Adipocyte (in vitro differentiated cells): ENCODE data around the gene MSX1.

Experiments used
- DNase-seq: peaks from one replicate; pipeline ENCODE4 v3.0.0-alpha.2; 2015; ENCODE audit warnings: low read depth
- H3K27me3 ChIP-seq: replicated peaks from 2 replicates; pipeline ENCODE4 v1.7.0; 2013; ENCODE audit warnings: mild to moderate bottlenecking, low read length, moderate library complexity; ENCODE audit not compliant: control insufficient read depth, insufficient read depth
- H3K36me3 ChIP-seq: 2 replicates; pipeline ENCODE4 v1.7.0; 2013; ENCODE audit warnings: low read length, mild to moderate bottlenecking, moderate library complexity; ENCODE audit not compliant: control insufficient read depth, insufficient read depth, severe bottlenecking
- H3K4me1 ChIP-seq: 2 replicates; pipeline ENCODE4 v1.7.0; 2013; ENCODE audit warnings: mild to moderate bottlenecking, low read length, moderate library complexity; ENCODE audit not compliant: control insufficient read depth, insufficient read depth
- H3K4me3 ChIP-seq: 2 replicates; pipeline ENCODE4 v1.7.0; 2013; ENCODE audit warnings: mild to moderate bottlenecking, low read length, moderate library complexity
- H3K9ac ChIP-seq: 2 replicates; pipeline ENCODE4 v1.7.0; 2013; ENCODE audit warnings: mild to moderate bottlenecking, low read length, moderate library complexity
- H3K9me3 ChIP-seq: 2 replicates; pipeline ENCODE4 v1.7.0; 2013; ENCODE audit warnings: mild to moderate bottlenecking, low read length, moderate library complexity; ENCODE audit not compliant: control insufficient read depth

The MSX1 gene

GRCh38 chr4:4853371-4853823 is 6.1 kb upstream of the MSX1 start:
- H3K4me1 ChIP-seq: peaks cover 12% of the 10 kb centered on the region
- DNase-seq: no peak
- no peaks in the 10 kb centered on the region for H3K36me3 ChIP-seq
- peak overlapping the region; percentile 95 for H3K9ac ChIP-seq
- H3K27me3 ChIP-seq: no peaks in the 10 kb centered on the region
- no peaks in the 10 kb centered on the region for H3K9me3 ChIP-seq
- peak overlapping the region; percentile 82 for H3K4me3 ChIP-seq

- DNase-seq: no peak
- no peaks in the 10 kb centered on the region for H3K9me3 ChIP-seq
- H3K36me3 ChIP-seq: no peaks in the 10 kb centered on the region
- H3K27me3 ChIP-seq: no peaks in the 10 kb centered on the region
- peaks cover 14% of the 10 kb centered on the region for H3K4me1 ChIP-seq
- peak overlapping the region; percentile 82 for H3K4me3 ChIP-seq
- H3K9ac ChIP-seq: peak overlapping the region; percentile 95
These were observed 5.4 kb upstream of the MSX1 start for GRCh38 chr4:4853921-4854648.

DNA sequence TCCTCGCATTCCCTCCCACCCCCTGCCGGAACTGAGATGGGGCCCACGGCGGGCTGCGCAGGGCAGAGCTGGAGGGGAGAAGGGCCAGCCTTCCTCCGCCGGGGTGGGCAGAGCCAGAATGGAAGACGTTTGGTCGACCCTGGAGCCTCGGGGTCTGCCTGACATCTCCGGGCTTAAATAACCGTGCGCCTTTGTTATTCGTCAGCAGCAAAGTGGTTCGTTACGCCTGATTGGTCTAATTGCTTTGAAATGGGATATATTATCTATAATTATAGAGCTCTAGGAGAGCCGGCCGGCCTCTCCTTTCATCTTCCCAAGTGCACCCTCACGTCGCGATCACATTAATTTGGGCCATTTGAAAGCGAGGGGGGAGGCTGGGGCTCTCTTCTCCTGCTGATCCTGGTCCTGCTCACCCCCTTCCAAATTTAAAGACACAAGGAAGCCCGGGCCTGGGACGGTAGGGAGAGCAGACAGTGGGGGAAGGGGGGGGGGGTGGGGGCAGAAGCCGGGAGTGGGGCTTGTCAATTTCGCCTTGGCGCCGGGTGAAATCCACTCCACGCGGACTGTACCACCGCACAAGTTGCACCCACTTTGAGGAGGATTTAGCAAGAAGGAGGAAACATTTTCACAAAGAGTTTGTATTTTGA is 4.7 kb upstream of the MSX1 start:
- H3K9me3 ChIP-seq: no peaks in the 10 kb centered on the region
- H3K4me3 ChIP-seq: no peak overlapping the region
- peaks cover 15% of the 10 kb centered on the region for H3K4me1 ChIP-seq
- no peaks in the 10 kb centered on the region for H3K27me3 ChIP-seq
- DNase-seq: no peak
- H3K9ac ChIP-seq: no peak overlapping the region
- no peaks in the 10 kb centered on the region for H3K36me3 ChIP-seq

GRCh38 chr4:4855301-4856070 is 4.0 kb upstream of the MSX1 start:
- H3K27me3 ChIP-seq: no peaks in the 10 kb centered on the region
- H3K36me3 ChIP-seq: no peaks in the 10 kb centered on the region
- no peak for DNase-seq
- H3K9me3 ChIP-seq: no peaks in the 10 kb centered on the region
- no peak overlapping the region for H3K4me3 ChIP-seq
- H3K4me1 ChIP-seq: peaks cover 15% of the 10 kb centered on the region
- H3K9ac ChIP-seq: no peak overlapping the region

GRCh38 chr4:4856071-4857000 is 3.1 kb upstream of the MSX1 start:
- peak overlapping the region; percentile 36 for H3K4me3 ChIP-seq
- no peaks in the 10 kb centered on the region for H3K36me3 ChIP-seq
- H3K4me1 ChIP-seq: peaks cover 15% of the 10 kb centered on the region
- H3K9me3 ChIP-seq: no peaks in the 10 kb centered on the region
- H3K9ac ChIP-seq: peak overlapping the region; percentile 19
- DNase-seq: no peak
- H3K27me3 ChIP-seq: no peaks in the 10 kb centered on the region

- H3K4me1 ChIP-seq: peaks cover 20% of the 10 kb centered on the region
These were observed 2.3 kb upstream of the MSX1 start for GRCh38 chr4:4857001-4857808.

DNA sequence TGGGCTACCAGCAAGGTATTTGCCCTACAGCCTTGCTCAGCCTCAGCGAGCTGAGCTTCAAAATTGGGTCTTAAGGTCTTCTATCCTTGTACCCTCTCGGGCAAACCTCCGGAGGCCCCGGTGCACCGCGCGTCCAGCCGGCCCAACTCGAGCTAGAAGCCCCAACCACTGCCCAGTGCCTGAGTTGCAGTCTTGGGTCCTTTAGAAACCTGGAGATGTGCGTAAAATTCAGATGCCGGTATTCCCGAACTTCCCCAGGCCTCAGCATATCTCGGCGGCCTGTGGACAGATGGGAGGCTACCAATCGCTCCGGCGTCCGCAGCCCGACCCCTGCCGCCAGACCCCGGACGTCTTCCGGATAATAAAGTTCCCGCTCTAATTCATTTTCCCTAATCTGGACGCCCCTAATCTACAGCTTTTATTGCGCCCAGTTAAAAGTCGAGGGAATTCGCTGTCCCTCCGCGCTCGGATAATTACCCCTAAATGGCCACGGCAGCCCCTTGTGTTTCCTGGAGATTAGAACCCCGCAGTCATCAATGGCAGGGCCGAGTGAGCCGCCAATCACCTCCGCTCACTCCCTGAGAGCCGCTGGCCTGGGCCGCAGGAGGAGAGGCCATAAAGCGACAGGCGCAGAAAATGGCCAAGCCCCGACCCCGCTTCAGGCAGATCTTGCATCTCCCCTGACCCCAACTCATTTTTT is 1.5 kb upstream of the MSX1 start:
- no peak for DNase-seq
- peaks cover 14% of the 10 kb centered on the region for H3K36me3 ChIP-seq
- peaks cover 22% of the 10 kb centered on the region for H3K4me1 ChIP-seq
- no peaks in the 10 kb centered on the region for H3K27me3 ChIP-seq
- H3K9ac ChIP-seq: no peak overlapping the region
- H3K9me3 ChIP-seq: no peaks in the 10 kb centered on the region
- no peak overlapping the region for H3K4me3 ChIP-seq

More at GRCh38 chr4:4857001-4857808, 2.3 kb upstream of the MSX1 start:
- H3K4me3 ChIP-seq: no peak overlapping the region
- no peaks in the 10 kb centered on the region for H3K27me3 ChIP-seq
- peaks cover 6% of the 10 kb centered on the region for H3K36me3 ChIP-seq
- no peak for DNase-seq
- H3K9me3 ChIP-seq: no peaks in the 10 kb centered on the region
- no peak overlapping the region for H3K9ac ChIP-seq

DNA sequence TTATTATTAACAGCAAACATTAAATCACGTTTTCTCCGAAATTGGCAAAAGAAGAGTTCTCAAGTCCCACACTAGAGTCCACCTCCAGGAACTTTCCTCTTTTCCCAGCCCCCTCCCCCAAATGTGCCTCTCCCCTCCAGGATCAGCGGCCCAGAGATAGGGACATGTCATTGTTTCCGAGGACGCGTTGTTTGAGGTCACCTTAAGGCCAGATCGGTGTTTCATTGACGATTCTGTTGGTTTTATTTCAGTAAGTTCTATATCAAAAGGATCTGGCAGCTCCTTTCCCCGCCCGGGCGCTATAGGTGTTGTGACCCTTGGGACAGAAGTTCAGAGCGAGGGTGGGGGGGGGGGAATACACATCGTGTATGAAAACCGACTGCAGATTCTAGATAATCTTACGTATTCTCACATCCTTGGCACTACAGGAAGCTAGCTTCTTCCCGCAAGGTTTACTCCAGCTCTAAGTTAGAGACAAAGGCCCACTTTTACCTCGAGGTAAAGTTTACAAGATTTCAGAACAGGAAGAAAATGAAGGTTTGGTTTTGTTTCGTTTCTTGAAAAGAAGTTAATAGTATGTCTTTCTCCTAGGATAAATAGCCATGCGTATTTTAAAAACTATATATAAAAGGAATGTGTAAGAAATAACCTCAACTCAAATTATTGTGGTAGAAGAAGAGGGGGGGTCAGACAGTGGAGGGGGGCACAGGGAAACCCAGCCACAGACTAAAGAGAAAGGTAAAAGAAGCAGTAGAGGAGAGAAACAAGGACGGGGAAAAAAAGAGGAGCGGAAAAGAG is 739 bp upstream of the MSX1 start:
- Histone ChIP-seq H3K36me3 (peaks cover 22% of the 10 kb centered on the region), H3K27me3 (no peaks in the 10 kb centered on the region), H3K9me3 (no peaks in the 10 kb centered on the region), H3K4me1 (peaks cover 17% of the 10 kb centered on the region), H3K9ac (peak overlapping the region; percentile 89), H3K4me3 (peak overlapping the region; percentile 88)
- no peak for DNase-seq

DNA sequence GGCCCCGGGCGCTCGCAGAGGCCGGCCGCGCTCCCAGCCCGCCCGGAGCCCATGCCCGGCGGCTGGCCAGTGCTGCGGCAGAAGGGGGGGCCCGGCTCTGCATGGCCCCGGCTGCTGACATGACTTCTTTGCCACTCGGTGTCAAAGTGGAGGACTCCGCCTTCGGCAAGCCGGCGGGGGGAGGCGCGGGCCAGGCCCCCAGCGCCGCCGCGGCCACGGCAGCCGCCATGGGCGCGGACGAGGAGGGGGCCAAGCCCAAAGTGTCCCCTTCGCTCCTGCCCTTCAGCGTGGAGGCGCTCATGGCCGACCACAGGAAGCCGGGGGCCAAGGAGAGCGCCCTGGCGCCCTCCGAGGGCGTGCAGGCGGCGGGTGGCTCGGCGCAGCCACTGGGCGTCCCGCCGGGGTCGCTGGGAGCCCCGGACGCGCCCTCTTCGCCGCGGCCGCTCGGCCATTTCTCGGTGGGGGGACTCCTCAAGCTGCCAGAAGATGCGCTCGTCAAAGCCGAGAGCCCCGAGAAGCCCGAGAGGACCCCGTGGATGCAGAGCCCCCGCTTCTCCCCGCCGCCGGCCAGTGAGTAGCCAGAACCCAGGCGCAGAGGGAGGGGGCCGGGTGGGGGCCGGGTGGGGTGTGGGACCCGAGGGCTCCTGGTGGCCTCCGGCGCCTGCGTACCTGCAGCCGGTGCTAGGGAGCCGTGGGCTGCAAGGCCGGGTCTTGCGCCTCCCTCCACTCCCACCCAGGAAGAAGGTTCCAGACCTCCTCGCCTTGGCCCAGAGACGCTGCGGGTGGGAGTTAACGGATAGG is 534 bp downstream of the MSX1 start:
- H3K9me3 ChIP-seq: no peaks in the 10 kb centered on the region
- DNase-seq: peak; percentile 53
- peak overlapping the region; percentile 88 for H3K4me3 ChIP-seq
- H3K4me1 ChIP-seq: peaks cover 16% of the 10 kb centered on the region
- no peaks in the 10 kb centered on the region for H3K27me3 ChIP-seq
- H3K36me3 ChIP-seq: peaks cover 32% of the 10 kb centered on the region
- H3K9ac ChIP-seq: peak overlapping the region; percentile 89
